K562 (cell line): ENCODE results near the gene ZNF655. TPM values are rescaled to one million over a fixed set of nuclear protein-coding genes. Genes with fewer than 3 reads are reported as not detected.

Experiments
- AFF4 ChIP-seq: sonication (generic); formaldehyde crosslinking; IDR thresholded peaks from 2 replicates; pipeline ENCODE4 v1.8.0; 2023; ENCODE audit warnings: mild to moderate bottlenecking, missing genetic modification reagents
- BRD4 ChIP-seq: fragments of 200-600 bp; sonication (generic); IDR thresholded peaks from 2 replicates; pipeline ENCODE4 v1.6.1; 2017; ENCODE audit warnings: inconsistent platforms
- CTCF ChIP-seq, 3 experiments: IDR thresholded peaks in 2 of 3; conservative IDR thresholded peaks in 1 of 3; 2 replicates each; pipeline ENCODE4 v1.5.1; 2011 to 2012; ENCODE audit warnings: low read length in 3 of 3, mild to moderate bottlenecking in 3 of 3, control low read depth in 2 of 3, improper control_type of control experiment in 1 of 3, inconsistent platforms in 1 of 3, low read depth in 1 of 3, mixed read lengths in 1 of 3, moderate library complexity in 1 of 3; ENCODE audit not compliant: insufficient read depth in 2 of 3
- ELF2 ChIP-seq: fragments of 250-450 bp; sonication (Bioruptor Pico); IDR thresholded peaks from 2 replicates; pipeline ENCODE4 v1.5.0; 2021; ENCODE audit warnings: mild to moderate bottlenecking
- FOS ChIP-seq: IDR thresholded peaks from 3 replicates; pipeline ENCODE4 v1.6.1; 2011; ENCODE audit not compliant: insufficient read length; ENCODE audit errors: extremely low read depth
- LEF1 ChIP-seq: fragments of 450-650 bp; IDR thresholded peaks from 2 replicates; pipeline ENCODE4 v1.6.1; 2016; ENCODE audit warnings: mild to moderate bottlenecking
- NFATC3 ChIP-seq: fragments of 450-650 bp; IDR thresholded peaks from 2 replicates; pipeline ENCODE4 v1.6.1; 2017; ENCODE audit warnings: mild to moderate bottlenecking
- PATZ1 ChIP-seq: fragments of 250-450 bp; sonication (Bioruptor Pico); IDR thresholded peaks from 2 replicates; pipeline ENCODE4 v1.5.0; 2020; ENCODE audit warnings: mild to moderate bottlenecking, borderline replicate concordance
- PHB ChIP-seq: fragments of 250-450 bp; sonication (Bioruptor Pico); IDR thresholded peaks from 2 replicates; pipeline ENCODE4 v1.5.0; 2021
- POLR2G ChIP-seq: fragments of 200-400 bp; formaldehyde crosslinking; IDR thresholded peaks from 2 replicates; pipeline ENCODE4 v1.6.1; 2017; ENCODE audit warnings: low read depth, mild to moderate bottlenecking, antibody characterized with exemption, low read length, moderate library complexity
- PRMT5 ChIP-seq: sonication (generic); formaldehyde crosslinking; IDR thresholded peaks from 2 replicates; pipeline ENCODE4 v1.5.0; 2020; ENCODE audit warnings: missing genetic modification reagents
- SETDB1 ChIP-seq: IDR thresholded peaks from one replicate; pipeline ENCODE4 v1.6.1; 2012; ENCODE audit warnings: low read length, control low read depth, inconsistent platforms
- SNIP1 ChIP-seq: fragments of 450-650 bp; IDR thresholded peaks from 2 replicates; pipeline ENCODE4 v1.7.1; 2017; ENCODE audit warnings: low read depth, mild to moderate bottlenecking
- SREBF1 ChIP-seq: fragments of 150-350 bp; IDR thresholded peaks from 2 replicates; pipeline ENCODE4 v1.6.1; 2014; ENCODE audit warnings: antibody characterized with exemption, low read depth, low read length, borderline replicate concordance
- TAF15 ChIP-seq: fragments of 200-400 bp; formaldehyde crosslinking; IDR thresholded peaks from 2 replicates; pipeline ENCODE4 v1.6.1; 2017; ENCODE audit warnings: mild to moderate bottlenecking, low read depth, low read length, moderate library complexity
- TEAD4 ChIP-seq, 2 experiments: sonication (generic) in 1 of 2; formaldehyde crosslinking in 1 of 2; IDR thresholded peaks; 2 replicates each; pipeline versions ENCODE4 v1.6.1 to v1.8.0; 2012 to 2022; ENCODE audit warnings: borderline replicate concordance in 1 of 2, inconsistent platforms in 1 of 2, low read length in 1 of 2, mild to moderate bottlenecking in 1 of 2, missing genetic modification reagents in 1 of 2
- VEZF1 ChIP-seq: fragments of 200-800 bp; sonication (Bioruptor generic); IDR thresholded peaks from 2 replicates; pipeline ENCODE4 v1.6.1; 2017; ENCODE audit warnings: missing genetic modification characterization, missing compliant biosample characterization
- ZNF12 ChIP-seq: sonication (generic); formaldehyde crosslinking; IDR thresholded peaks from 2 replicates; pipeline ENCODE4 v1.4.0; 2020; ENCODE audit warnings: mild to moderate bottlenecking, missing genetic modification reagents
- polyA plus RNA-seq, 8 experiments: library from polyadenylated mRNA; depleted of rRNA in 4 of 8; stranded (reverse) in 5 of 8; unstranded in 3 of 8; fragments of >200 nt; fragmentation: Nextera tagmentation in 2 of 8; fragmentation: Illumina TruSeq in 1 of 8; extraction: Ambion mirVana in 2 of 8; extraction: Trizol in 1 of 8; gene quantifications; 2 replicates each; pipeline versions ENCODE4 v1.2.1 to v1.2.3, GENCODE V29; 2011 to 2014; ENCODE audit warnings: inconsistent platforms in 1 of 8, missing spikeins in 1 of 8
- total RNA-seq, 7 experiments: library from RNA; depleted of rRNA in 6 of 7; stranded (reverse); fragments of >200 nt in 6 of 7; fragmentation: Illumina TruSeq in 2 of 7; extraction: Trizol in 2 of 7; gene quantifications; 2 replicates each; pipeline versions ENCODE4 v1.2.1 to v1.2.3, GENCODE V29; 2011 to 2021; ENCODE audit warnings: low replicate concordance in 1 of 7

The ZNF655 gene
- total and polyA plus RNA-seq, 9 of the 15 experiments (the other 6 are each of a cell fraction or from before 2014, with no cell fraction given), result 25.7 to 130 (median 95.2) TPM

GRCh38 chr7:99616359-99617191, 58.1 kb downstream of the ZNF655 start, which contains the start of gene ZSCAN25 (continued):
- TF ChIP-seq PATZ1 (no peak), SETDB1 (no peak), ELF2 (CRISPR knock-in tag) (peak; percentile 96), VEZF1 (peak; percentile 25; the same call in 1 of the 2 replicates), PRMT5 (CRISPR knock-in tag) (no peak), TAF15 (peak; percentile 62; the same call in 1 of the 2 replicates), TEAD4 (IDR thresholded peaks at IDR 0.05; ENCODE audit: low read length) (peak; percentile 28; the same call in 1 of the 2 replicates), TEAD4 (CRISPR knock-in tag; IDR thresholded peaks at IDR 0.05; ENCODE audit: borderline replicate concordance) (no peak), SREBF1 (no peak), POLR2G (peak; percentile 99), FOS (no peak), BRD4 (peak; percentile 84; the same call in 1 of the 2 replicates), AFF4 (CRISPR knock-in tag) (peak; percentile 92), NFATC3 (0 out of 2 replicates have a peak, but pooled peaks have one; percentile 28), ZNF12 (CRISPR knock-in tag) (peak; percentile 82), LEF1 (peak; percentile 18), SNIP1 (peak; percentile 98), CTCF (IDR thresholded peaks at IDR 0.05 in 2 of 3, conservative IDR thresholded peaks at IDR 0.05 in 1 of 3; ENCODE audit: insufficient read depth in 2 of 3, low read depth in 1 of 3, low read length in 3 of 3) (peak; percentile 75 to 90 (median 77)), PHB (no peak)
